ENCODE results near the gene PSMD5.

Gene PSMD5

GRCh38 chr9:120869726-120870125 is 27.0 kb upstream of the PSMD5 start:
- Histone ChIP-seq H3K4me3 (ENCODE audit: low read depth in 1 of 2, low read length in 2 of 2) (no peak overlapping the region), H3K79me2 (ENCODE audit: insufficient read depth, low read length) (0 out of 2 replicates have a peak, but pooled peaks cover 3% of the 10 kb centered on the region), H3K9me3 (ENCODE audit: insufficient read depth, low read length, severe bottlenecking) (no peaks in the 10 kb centered on the region), H2AFZ (ENCODE audit: low read depth, low read length) (no peak overlapping the region), H3K27me3 (ENCODE audit: insufficient read depth, low read length, poor library complexity) (no peaks in the 10 kb centered on the region), H3K9ac (ENCODE audit: low read depth, low read length) (no peak overlapping the region), H4K20me1 (ENCODE audit: insufficient read depth, low read length) (peaks cover 3% of the 10 kb centered on the region; the same call in 1 of the 2 replicates), H3K4me2 (ENCODE audit: insufficient read depth, low read length) (no peak overlapping the region), H3K36me3 (ENCODE audit: insufficient read depth, low read length) (peaks cover 93% of the 10 kb centered on the region), H3K27ac (ENCODE audit: low read length) (no peak overlapping the region), H3K4me1 (ENCODE audit: insufficient read depth, low read length) (no peaks in the 10 kb centered on the region)
- TF ChIP-seq EZH2 (IDR thresholded peaks at IDR 0.05; ENCODE audit: borderline replicate concordance, low read depth, low read length, severe bottlenecking) (no peak), CTCF (IDR thresholded peaks at IDR 0.05; ENCODE audit: borderline replicate concordance, extremely low read depth, low read length, poor library complexity, severe bottlenecking) (no peak)
- no peak for ATAC-seq (ENCODE audit: insufficient read depth, low read depth)
- no peak for DNase-seq

GRCh38 chr9:120869360-120869687 is 26.6 kb upstream of the PSMD5 start:
- peaks cover 90% of the 10 kb centered on the region for H3K36me3 ChIP-seq (ENCODE audit: insufficient read depth, low read length)
- no peak for DNase-seq
- H3K9ac ChIP-seq (ENCODE audit: low read depth, low read length): no peak overlapping the region

GRCh38 chr9:120868676-120869359 is 26.1 kb upstream of the PSMD5 start:
- Histone ChIP-seq H3K4me1 (ENCODE audit: insufficient read depth, low read length) (no peaks in the 10 kb centered on the region), H3K27ac (ENCODE audit: low read length) (no peak overlapping the region), H4K20me1 (ENCODE audit: insufficient read depth, low read length) (peaks cover 3% of the 10 kb centered on the region; the same call in 1 of the 2 replicates), H3K36me3 (ENCODE audit: insufficient read depth, low read length) (peaks cover 90% of the 10 kb centered on the region), H3K9me3 (ENCODE audit: insufficient read depth, low read length, severe bottlenecking) (no peaks in the 10 kb centered on the region), H3K4me3 (ENCODE audit: low read depth in 1 of 2, low read length in 2 of 2) (no peak overlapping the region), H2AFZ (ENCODE audit: low read depth, low read length) (no peak overlapping the region), H3K9ac (ENCODE audit: low read depth, low read length) (no peak overlapping the region), H3K4me2 (ENCODE audit: insufficient read depth, low read length) (no peak overlapping the region), H3K79me2 (ENCODE audit: insufficient read depth, low read length) (no peaks in the 10 kb centered on the region), H3K27me3 (ENCODE audit: insufficient read depth, low read length, poor library complexity) (no peaks in the 10 kb centered on the region)
- ATAC-seq (ENCODE audit: insufficient read depth, low read depth) (peak; percentile 44), DNase-seq (no peak)
- TF ChIP-seq CTCF (IDR thresholded peaks at IDR 0.05; ENCODE audit: borderline replicate concordance, extremely low read depth, low read length, poor library complexity, severe bottlenecking) (peak; percentile 6), EZH2 (IDR thresholded peaks at IDR 0.05; ENCODE audit: borderline replicate concordance, low read depth, low read length, severe bottlenecking) (no peak)

More at GRCh38 chr9:120869360-120869687, 26.6 kb upstream of the PSMD5 start:
- Histone ChIP-seq H3K4me3 (ENCODE audit: low read depth in 1 of 2, low read length in 2 of 2) (no peak overlapping the region), H3K79me2 (ENCODE audit: insufficient read depth, low read length) (no peaks in the 10 kb centered on the region), H3K9me3 (ENCODE audit: insufficient read depth, low read length, severe bottlenecking) (no peaks in the 10 kb centered on the region), H3K4me2 (ENCODE audit: insufficient read depth, low read length) (no peak overlapping the region), H3K27me3 (ENCODE audit: insufficient read depth, low read length, poor library complexity) (no peaks in the 10 kb centered on the region), H3K27ac (ENCODE audit: low read length) (no peak overlapping the region), H2AFZ (ENCODE audit: low read depth, low read length) (no peak overlapping the region), H3K4me1 (ENCODE audit: insufficient read depth, low read length) (no peaks in the 10 kb centered on the region), H4K20me1 (ENCODE audit: insufficient read depth, low read length) (peaks cover 3% of the 10 kb centered on the region; the same call in 1 of the 2 replicates)
- ATAC-seq (ENCODE audit: insufficient read depth, low read depth): no peak
- no peak for TF ChIP-seq CTCF (IDR thresholded peaks at IDR 0.05; ENCODE audit: borderline replicate concordance, extremely low read depth, low read length, poor library complexity, severe bottlenecking)
- no peak for TF ChIP-seq EZH2 (IDR thresholded peaks at IDR 0.05; ENCODE audit: borderline replicate concordance, low read depth, low read length, severe bottlenecking)
